Sigmoid colon (tissue), 7 donors: ENCODE data around the gene HOXD12. TPM values are rescaled to one million over a fixed set of nuclear protein-coding genes. Genes with fewer than 3 reads are reported as not detected.

Experiments used
- DNase-seq: peaks from one replicate; pipeline ENCODE4 v3.0.0-alpha.2; 2019
- H3K27ac ChIP-seq, 4 donors: fragments of 200-600 bp; sonication (generic); one replicate each; pipeline ENCODE4 v1.5.1; 2016 to 2019; ENCODE audit warnings: mild to moderate bottlenecking in 1 of 4
- H3K27me3 ChIP-seq, 3 donors: fragments of 200-600 bp; sonication (generic); one replicate each; pipeline ENCODE4 v1.5.1; 2019; ENCODE audit warnings: mild to moderate bottlenecking in 1 of 3
- H3K36me3 ChIP-seq, 4 donors: fragments of 200-600 bp; sonication (generic); one replicate each; pipeline ENCODE4 v1.5.1; 2016 to 2019
- H3K4me1 ChIP-seq, 4 donors: fragments of 200-600 bp; sonication (generic); one replicate each; pipeline ENCODE4 v1.5.1; 2017 to 2019
- H3K4me3 ChIP-seq, 4 donors: fragments of 200-600 bp; sonication (generic); one replicate each; pipeline ENCODE4 v1.5.1; 2017 to 2019; ENCODE audit warnings: mild to moderate bottlenecking in 2 of 4, moderate library complexity in 1 of 4
- H3K9me3 ChIP-seq, 4 donors: fragments of 200-600 bp in 3 of 4; sonication (generic) in 3 of 4; one replicate each; pipeline versions ENCODE4 v1.5.1 to v1.6.1; 2013 to 2019
- CTCF ChIP-seq, 4 experiments: fragments of 450-650 bp in 3 of 4; fragments of 200-600 bp in 1 of 4; IDR thresholded peaks; one replicate each; pipeline ENCODE4 v1.5.1; 2016 to 2019; ENCODE audit warnings: antibody characterized with exemption in 4 of 4, mild to moderate bottlenecking in 3 of 4, moderate library complexity in 2 of 4
- EP300 ChIP-seq, 4 donors: sonication (generic); formaldehyde crosslinking; IDR thresholded peaks; one replicate each; pipeline ENCODE4 v1.6.1; 2017; ENCODE audit warnings: antibody characterized with exemption in 4 of 4
- POLR2A ChIP-seq, 2 donors: fragments of 450-650 bp; IDR thresholded peaks; one replicate each; pipeline ENCODE4 v1.6.1; 2016; ENCODE audit warnings: antibody characterized with exemption in 2 of 2, mild to moderate bottlenecking in 2 of 2, moderate library complexity in 2 of 2
- POLR2AphosphoS5 ChIP-seq, 4 donors: sonication (generic); formaldehyde crosslinking; IDR thresholded peaks; one replicate each; pipeline ENCODE4 v1.6.1; 2017; ENCODE audit warnings: antibody characterized with exemption in 4 of 4
- WGBS, 2 donors: extraction: QIAGEN DNeasy Blood & Tissue Kit; methylation state at CpG; one replicate each; pipeline ENCODE4 v1.1.7; 2013; 5-methylcytosine and 5-hydroxymethylcytosine counted together
- intact Hi-C: fragments of 100-400 bp; cut with DNase I; formaldehyde crosslinking; loops from one replicate; pipeline ENCODE4 v1.15.1; 2023
- polyA plus RNA-seq, 3 donors: library from polyadenylated mRNA; stranded (reverse); fragments of 200-250 nt; gene quantifications; one replicate each; pipeline ENCODE4 v1.2.3, GENCODE V29; 2013
- total RNA-seq, 4 donors: library from RNA; depleted of rRNA; stranded (reverse); fragments of >200 nt; gene quantifications; one replicate each; pipeline ENCODE4 v1.1.0, GENCODE V29; 2016
- donor health status: healthy with polysubstance abuse.
- donor health status: Bipolar disorder and iron deficiency.
- donor health status: healthy.

HOXD12 gene
- total and polyA plus RNA-seq, 7 donors: 0.15 to 1.8 (median 1.5) TPM; not detected in 3

- H3K27me3 ChIP-seq: peaks cover 8 to 62% (median 51%) of the 10 kb centered on the region in 3 donors
- intact Hi-C loops: loop anchor here (2.0 kb wide), 1 partner anchor 511 kb away; no protein-coding TSS in a partner anchor
- no peak for DNase-seq
- H3K27ac ChIP-seq: peak overlapping the region in 1 of 4 donors; percentile 91
- H3K9me3 ChIP-seq: no peaks in the 10 kb centered on the region
- TF ChIP-seq POLR2AphosphoS5 (IDR thresholded peaks at IDR 0.05) (no peak), POLR2A (IDR thresholded peaks at IDR 0.05) (no peak), EP300 (IDR thresholded peaks at IDR 0.05) (no peak), CTCF (IDR thresholded peaks at IDR 0.05) (no peak)
- WGBS, 2 donors: 58 to 65% methylated on average over 4 of the region's 4 CpGs
- H3K4me3 ChIP-seq: no peak overlapping the region
- peaks cover 0 to 6% (median 0%) of the 10 kb centered on the region in 4 donors for H3K36me3 ChIP-seq
- H3K4me1 ChIP-seq: peaks cover 0 to 42% (median 33%) of the 10 kb centered on the region in 4 donors
Measured at GRCh38 chr2:176127774-176128072, 28.1 kb downstream of the HOXD12 start.

GRCh38 chr2:176128172-176128981 is 28.8 kb downstream of the HOXD12 start:
- TF ChIP-seq POLR2AphosphoS5 (IDR thresholded peaks at IDR 0.05) (no peak), POLR2A (IDR thresholded peaks at IDR 0.05) (no peak), EP300 (IDR thresholded peaks at IDR 0.05) (no peak), CTCF (IDR thresholded peaks at IDR 0.05) (no peak)
- Histone ChIP-seq H3K36me3 (no peaks in the 10 kb centered on the region), H3K27ac (peak overlapping the region; percentile 72 to 93 (median 87)), H3K9me3 (no peaks in the 10 kb centered on the region), H3K4me3 (peak overlapping the region; percentile 37 to 69 (median 50)), H3K27me3 (peaks cover 11 to 62% (median 57%) of the 10 kb centered on the region in 3 donors), H3K4me1 (peaks cover 0 to 45% (median 33%) of the 10 kb centered on the region in 4 donors)
- intact Hi-C loops: loop anchor here (2.0 kb wide), 1 partner anchor 510 kb away; no protein-coding TSS in a partner anchor
- DNase-seq: peak; percentile 65
- 25 to 32% methylated on average over 49 of the region's 49 CpGs for WGBS, 2 donors

- DNase-seq: peak; percentile 89
- peaks cover 11 to 68% (median 65%) of the 10 kb centered on the region in 3 donors for H3K27me3 ChIP-seq
- WGBS, 2 donors: 1 to 3% methylated on average over 64 of the region's 64 CpGs
- TF ChIP-seq POLR2AphosphoS5 (IDR thresholded peaks at IDR 0.05) (peak; percentile 52 to 85 (median 81)), EP300 (IDR thresholded peaks at IDR 0.05) (no peak)
- peaks cover 0 to 49% (median 33%) of the 10 kb centered on the region in 4 donors for H3K4me1 ChIP-seq
- H3K4me3 ChIP-seq: peak within 1 kb of the TSS; percentile 37 to 69 (median 50)
- H3K36me3 ChIP-seq: no peaks in the 10 kb centered on the region
- intact Hi-C loops: loop anchor here (2.0 kb wide), 1 partner anchor 510 kb away; no protein-coding TSS in a partner anchor
- H3K27ac ChIP-seq: peak within 1 kb of the TSS; percentile 72 to 93 (median 87)
- H3K9me3 ChIP-seq: no peaks in the 10 kb centered on the region
Measured at GRCh38 chr2:176128982-176129796, 29.6 kb downstream of the HOXD12 start, which contains the start of gene HOXD8. HOXD8 (plus strand) TSS chr2:176129705; CDS start chr2:176130367, 662 bp downstream.

GRCh38 chr2:176129813-176130146 is 30.2 kb downstream of the HOXD12 start:
- intact Hi-C loops: loop anchor here (2.0 kb wide), 1 partner anchor 509 kb away; no protein-coding TSS in a partner anchor
- Histone ChIP-seq H3K27ac (peak overlapping the region; percentile 72 to 93 (median 87)), H3K4me1 (peaks cover 0 to 51% (median 34%) of the 10 kb centered on the region in 4 donors), H3K27me3 (peaks cover 11 to 74% (median 69%) of the 10 kb centered on the region in 3 donors), H3K36me3 (no peaks in the 10 kb centered on the region), H3K9me3 (no peaks in the 10 kb centered on the region), H3K4me3 (peak overlapping the region; percentile 37 to 69 (median 50))
- WGBS, 2 donors: 2% methylated on average over 43 of the region's 43 CpGs
- peak; percentile 75 for DNase-seq
- TF ChIP-seq EP300 (IDR thresholded peaks at IDR 0.05): no peak
- TF ChIP-seq POLR2AphosphoS5 (IDR thresholded peaks at IDR 0.05): no peak
- no peak for TF ChIP-seq CTCF (IDR thresholded peaks at IDR 0.05)
- TF ChIP-seq POLR2A (IDR thresholded peaks at IDR 0.05): no peak
